ENCODE measurements around the gene KIF14. TPM values are rescaled to one million over a fixed set of nuclear protein-coding genes. Genes with fewer than 3 reads are reported as not detected.

KIF14 gene
- total and polyA plus RNA-seq, 2 of the 8 experiments (the other 6 are each of a cell fraction or from before 2014, with no cell fraction given), result 2.6 to 23.3 TPM

DNA sequence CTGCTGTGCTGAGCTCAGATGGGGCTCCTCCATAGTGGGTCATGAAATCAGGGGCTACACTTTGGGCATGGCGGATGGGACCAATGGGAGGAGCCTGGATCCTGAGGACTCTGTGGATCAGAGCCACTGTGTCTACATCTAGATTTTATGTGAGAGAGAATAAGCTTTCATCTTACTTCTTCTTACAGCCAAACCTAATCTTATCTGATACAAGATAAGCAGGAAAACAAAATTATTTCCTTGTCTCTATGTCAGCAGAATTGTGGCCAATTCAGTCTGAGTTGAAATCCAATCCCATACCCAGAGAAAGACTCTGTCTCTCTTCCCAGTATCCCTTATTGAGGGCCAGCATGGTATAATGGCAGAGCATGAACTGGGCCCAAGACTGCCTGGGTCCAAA, 56.2 kb downstream of the KIF14 start (continued):
- TF ChIP-seq CHD7 (IDR thresholded peaks at IDR 0.05; ENCODE audit: insufficient replicate concordance, low read length) (no peak), HDAC2 (IDR thresholded peaks at IDR 0.05; ENCODE audit: borderline replicate concordance in 1 of 2, low read depth in 2 of 2, low read length in 2 of 2) (no peak)

Data from H1 (cell line).